UCSD-AML1 (cell line): ENCODE data around the gene VLDLR.
A peak's percentile ranks its signal among the peaks of the same experiment; 100 is the strongest.

Experiments used
- DNase-seq: peaks from one replicate; lab custom pipeline; 2025; ENCODE audit not compliant: unreplicated experiment; lab: John Stamatoyannopoulos, UW

VLDLR gene

DNA sequence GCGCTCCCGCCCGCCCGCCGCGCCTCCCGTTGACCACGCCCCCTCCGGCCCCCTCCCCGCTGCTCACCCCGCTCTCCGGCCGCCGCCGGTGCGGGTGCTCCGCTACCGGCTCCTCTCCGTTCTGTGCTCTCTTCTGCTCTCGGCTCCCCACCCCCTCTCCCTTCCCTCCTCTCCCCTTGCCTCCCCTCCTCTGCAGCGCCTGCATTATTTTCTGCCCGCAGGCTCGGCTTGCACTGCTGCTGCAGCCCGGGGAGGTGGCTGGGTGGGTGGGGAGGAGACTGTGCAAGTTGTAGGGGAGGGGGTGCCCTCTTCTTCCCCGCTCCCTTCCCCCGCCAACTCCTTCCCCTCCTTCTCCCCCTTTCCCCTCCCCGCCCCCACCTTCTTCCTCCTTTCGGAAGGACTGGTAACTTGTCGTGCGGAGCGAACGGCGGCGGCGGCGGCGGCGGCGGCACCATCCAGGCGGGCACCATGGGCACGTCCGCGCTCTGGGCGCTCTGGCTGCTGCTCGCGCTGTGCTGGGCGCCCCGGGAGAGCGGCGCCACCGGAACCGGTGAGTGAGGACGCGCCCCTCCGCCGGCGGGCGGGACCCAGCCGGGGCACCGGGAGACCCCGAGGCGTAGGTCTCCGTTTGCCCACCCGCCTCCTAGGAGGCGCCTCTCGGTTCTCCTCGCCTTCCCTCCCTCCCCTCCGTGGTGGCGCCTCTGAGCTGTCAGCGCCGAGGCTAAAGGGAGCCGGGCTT, at the start of gene VLDLR:
Gene VLDLR (plus strand): TSS at position 66 of the 739 bp plus-strand sequence. CDS start 403 bp downstream, at position 469.
- DNase-seq, result peak; percentile 74

DNA sequence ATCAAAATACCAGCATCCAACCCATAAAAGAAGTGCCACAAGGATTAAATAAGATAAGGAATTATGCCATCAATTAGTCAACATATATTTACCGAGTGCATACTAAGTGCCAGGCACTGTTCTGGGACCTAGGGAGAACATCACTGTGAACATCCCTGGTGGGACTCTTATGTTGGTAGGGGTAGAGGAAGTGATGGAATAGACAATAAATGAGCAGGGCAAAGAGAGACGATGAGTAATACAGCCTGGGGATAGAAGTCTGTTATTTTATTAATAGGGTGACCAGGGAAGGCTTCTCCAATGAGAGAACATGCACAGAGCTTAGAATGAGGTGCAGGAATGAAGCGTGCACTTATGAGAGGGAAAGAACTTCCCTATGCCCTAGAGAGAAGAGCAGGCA, 47.4 kb upstream of the VLDLR start:
- DNase-seq, result no peak

DNA sequence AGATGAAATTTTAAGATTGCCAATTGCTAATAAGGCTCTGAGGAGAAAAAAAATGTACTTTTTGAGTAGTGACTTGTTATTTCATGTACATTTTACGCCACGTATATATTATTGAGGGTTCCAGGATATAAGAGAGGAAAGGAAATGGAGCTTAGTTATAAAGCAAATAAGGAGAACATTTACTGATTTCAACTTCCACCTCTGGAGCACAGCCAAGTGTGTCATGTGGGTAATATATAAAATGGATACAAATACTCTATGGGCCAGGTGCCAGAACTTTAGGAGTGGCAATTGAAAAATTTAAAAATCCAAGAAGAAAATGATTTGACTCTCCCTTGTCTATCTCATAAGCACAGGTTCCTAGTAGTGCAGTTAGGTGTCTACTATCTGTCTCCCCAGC, 45.0 kb upstream of the VLDLR start:
- no peak for DNase-seq

DNA sequence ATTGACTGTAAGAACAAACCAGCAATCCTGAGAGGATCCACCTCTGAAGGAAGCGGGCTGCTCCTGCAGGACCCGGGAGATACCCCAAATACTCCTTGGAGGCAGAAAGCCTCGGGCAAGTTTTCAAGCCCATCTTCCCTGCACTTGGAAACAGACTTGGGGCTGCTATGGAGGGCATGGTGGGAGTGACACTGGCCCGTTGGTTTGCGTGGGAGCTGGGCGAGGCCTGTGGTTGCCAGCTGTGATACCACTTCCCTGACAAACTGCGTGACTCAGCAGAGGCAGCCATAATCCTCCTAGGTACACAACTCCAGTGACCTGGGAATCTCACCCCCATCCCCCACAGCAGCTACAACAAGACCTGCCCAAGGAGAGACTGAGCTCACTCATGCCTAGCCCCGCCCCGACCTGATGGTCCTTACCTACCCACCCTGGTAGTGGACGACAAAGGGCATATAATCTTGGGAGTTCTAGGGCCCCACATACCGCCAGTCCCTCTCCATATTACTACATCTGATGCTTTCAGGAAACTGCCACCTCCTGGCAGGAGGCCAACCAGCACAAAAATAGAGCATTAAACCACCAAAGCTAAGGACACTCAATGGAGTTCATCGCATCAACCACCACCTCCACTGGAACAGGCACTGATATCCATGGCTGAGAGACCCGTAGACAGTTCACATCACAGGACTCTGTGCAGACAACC, 38.1 kb upstream of the VLDLR start:
- DNase-seq, result peak; percentile 33

DNA sequence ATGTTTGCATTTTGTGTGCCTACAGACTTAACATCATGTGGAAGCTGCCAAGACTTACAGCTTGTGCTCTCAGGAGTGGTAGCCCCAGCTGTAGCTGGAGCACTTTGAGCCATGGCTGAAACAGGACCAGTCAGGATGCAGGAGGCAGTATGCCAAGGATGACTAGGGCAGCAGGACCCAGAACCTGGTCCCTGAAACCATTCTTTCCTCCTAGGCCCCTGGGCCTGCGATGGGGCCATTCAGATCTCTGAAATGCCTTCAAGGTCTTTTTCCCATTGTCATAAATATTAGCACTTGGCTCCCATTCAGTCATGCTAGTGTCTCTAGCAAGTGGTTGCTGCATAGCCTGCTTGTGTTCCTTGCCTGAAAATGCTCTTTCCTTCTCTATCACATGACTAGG, 29.6 kb upstream of the VLDLR start:
- no peak for DNase-seq

DNA sequence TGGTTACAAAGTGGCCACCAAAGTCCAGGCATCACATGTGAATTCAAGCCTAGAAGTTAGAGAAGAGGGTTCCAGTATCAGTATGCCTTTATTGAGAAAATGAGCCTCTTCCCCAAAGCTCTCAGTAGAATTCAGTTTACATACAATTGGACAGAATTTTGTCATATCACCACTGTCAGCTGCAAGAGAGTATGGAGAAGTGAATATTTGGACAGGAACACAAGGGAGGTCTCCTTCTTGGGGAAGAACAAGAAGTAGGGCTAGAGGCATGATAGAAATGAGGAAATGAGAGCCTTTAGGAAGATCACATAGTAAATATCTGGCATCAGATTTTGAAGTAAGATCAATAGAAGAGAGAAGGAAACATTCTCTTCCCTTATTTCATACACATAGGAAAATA, 27.8 kb upstream of the VLDLR start:
- DNase-seq, result no peak

DNA sequence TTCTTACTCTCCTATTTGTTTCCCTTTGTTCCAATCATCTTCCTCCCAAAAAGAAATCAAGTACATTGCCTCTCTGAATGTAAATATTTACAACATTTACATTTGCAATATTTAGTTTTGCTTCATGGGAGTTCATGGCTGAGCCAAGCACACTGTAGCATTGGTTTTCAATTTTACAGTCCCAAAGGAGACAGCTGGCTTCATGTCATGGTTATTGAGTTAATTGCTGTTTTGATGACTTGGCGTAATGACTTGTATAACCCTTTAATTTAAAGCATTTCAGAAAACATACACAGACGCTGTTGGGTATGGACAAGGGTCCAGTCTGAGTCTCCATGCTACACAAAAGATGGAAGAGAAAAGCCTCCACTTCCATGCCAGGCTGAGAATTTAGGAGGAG, 25.6 kb upstream of the VLDLR start:
- no peak for DNase-seq

DNA sequence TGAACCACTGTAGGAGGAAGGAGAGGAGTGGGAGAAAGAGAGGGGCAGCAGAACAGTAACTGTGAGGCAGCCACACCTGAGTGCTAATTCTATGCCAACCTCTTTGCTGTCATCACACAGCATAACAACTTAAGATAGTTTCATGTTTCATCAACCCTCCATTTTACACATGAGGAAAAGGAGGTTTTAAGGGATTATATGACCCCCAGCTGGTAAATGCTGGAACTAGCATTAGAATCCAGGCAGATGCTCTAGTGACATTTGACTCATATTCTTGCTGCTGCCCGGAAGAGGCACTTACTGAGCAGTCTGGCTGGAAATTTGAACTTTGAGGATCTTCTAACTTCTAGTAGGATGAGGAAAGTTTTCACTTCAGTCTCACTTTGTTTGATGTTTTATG, 24.1 kb upstream of the VLDLR start:
- DNase-seq, result no peak

DNA sequence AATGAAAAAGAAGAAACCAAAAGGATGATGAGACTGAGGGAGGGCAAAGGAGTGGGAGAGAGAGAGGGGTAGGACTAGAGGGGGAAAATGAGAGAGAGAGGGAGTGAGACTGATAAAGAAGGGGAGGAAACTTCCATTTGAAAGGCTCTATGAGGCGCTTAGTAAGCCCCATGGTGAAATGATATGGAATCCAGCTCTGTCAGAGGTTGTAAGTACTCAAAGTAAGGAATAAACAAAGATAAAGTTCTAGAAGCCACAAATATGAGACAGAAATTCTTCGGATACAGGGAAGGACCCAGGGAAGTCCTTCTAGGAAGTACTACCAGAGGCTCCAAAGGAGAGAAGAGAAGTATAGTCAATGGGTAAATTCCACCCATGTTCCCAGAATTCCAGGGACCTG, 21.7 kb upstream of the VLDLR start:
- DNase-seq, result no peak

DNA sequence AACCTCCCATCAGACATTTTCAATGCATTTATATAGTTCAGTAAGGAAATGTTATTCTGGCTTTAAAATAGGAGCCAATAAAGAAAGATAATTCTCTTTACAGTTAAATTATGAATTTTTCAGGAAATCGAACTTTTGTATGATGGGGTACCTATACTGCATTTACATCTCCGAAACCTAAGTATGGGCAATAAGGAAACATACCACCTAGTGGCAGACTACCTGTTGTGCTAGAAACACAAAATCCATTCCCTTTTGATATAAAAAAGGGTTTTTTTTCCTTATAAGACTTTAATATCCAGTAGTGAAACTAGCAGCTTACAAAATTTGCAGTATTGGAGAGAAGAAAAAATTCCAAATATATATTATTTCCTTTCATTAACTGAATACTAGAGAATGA, 21.3 kb upstream of the VLDLR start:
- DNase-seq, result no peak

DNA sequence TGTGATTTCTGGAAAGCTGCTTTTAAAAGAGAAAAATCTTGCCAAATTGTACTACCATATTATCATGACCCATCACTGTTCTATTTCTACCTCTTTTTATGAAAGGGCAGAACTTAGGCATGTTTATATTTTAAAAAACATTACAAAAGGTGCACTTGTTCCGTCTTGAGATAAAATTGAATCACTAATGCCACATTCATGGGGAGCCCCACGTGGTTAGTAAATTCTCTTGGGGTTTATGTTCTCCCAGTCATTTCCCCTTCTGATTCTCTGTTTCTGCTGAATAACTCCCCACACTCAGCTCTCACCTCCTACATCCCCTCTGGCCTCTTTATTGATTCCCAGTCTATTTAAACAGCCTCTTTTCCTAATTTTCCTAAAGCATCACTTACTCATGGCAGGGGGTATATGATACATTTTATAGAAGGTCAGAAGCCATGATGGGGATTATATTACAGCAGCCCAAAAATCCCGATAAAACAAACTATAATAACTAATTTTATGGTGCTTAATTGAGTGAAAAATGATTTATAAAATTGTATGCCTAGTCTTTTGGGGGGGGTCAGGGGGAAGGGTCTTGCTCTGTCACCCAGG, 19.7 kb upstream of the VLDLR start:
- no peak for DNase-seq

DNA sequence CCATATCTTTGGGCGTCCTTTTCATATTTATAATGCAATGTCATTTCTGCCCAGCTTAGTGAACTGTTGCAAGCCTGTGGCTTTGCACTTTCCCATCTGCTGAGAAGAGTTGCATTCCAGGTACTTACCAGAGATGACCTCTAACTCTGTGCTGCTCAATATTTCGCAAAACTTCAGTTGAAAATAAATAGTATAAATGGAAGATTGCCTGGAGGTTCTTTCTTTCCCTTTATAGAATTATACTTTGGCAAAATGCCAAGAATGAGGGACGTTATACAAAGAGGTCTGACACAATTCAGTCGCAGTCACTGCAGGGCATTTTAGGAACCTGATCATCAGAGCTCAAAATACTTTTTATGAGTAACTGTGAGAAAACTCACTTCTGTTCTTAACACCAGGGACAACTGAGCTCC, 18.9 kb upstream of the VLDLR start:
- DNase-seq, result no peak

DNA sequence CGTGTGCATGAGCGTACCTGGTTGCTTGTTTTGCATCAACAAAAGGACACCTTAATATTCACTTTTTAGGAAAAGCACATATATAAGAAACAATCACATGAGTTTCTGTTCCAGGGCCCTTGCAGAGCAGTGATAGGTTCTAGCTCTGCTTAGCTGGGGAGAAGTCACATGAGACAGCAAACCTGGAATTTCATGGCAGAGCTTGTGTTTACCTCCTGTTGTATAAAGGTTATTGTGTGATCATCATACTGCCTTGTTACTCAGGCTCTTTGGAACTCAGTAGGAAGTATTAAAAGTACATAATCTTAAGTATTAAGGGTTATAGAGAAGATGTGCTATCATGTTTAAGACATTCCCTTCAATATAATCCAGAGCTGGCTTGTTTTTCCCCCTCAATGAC, 18.0 kb upstream of the VLDLR start:
- no peak for DNase-seq

DNA sequence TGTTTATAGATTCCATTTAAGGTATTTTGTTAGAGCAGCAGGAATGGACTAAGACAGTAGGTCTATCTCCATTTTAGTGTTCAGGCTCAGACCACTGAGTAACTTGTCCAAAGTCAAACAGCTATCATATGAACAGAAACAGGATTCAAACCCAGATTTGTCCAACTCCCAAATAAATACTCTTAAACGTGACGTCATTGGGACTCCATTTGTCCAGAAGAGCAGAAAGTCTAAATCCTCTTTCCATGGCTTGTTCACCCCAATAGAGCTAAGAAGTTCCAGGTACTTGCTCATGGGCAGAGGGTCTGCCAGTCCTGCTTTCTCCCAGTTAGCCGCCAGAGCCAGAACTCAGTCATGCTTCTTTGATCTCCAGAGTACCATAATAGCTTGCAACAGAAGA, 16.3 kb upstream of the VLDLR start:
- no peak for DNase-seq

DNA sequence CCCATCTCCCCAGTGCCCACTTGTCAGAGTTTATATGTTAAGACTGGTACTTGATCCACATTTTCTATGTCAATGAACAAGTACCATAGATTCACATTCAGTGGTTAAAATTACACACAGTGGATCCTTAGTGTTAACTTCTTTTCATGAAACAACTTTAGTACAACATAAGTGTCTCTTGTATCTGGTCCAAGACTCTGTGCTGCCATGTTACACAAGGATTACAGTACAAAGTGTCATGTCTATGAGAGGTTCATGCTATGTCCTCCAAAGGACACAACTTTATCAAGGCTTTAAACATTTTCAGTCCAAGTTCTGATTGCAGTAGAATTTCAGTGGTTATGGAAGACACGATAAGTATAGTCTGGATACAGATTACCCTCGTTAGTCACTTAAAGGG, 13.3 kb upstream of the VLDLR start:
- DNase-seq, result no peak

DNA sequence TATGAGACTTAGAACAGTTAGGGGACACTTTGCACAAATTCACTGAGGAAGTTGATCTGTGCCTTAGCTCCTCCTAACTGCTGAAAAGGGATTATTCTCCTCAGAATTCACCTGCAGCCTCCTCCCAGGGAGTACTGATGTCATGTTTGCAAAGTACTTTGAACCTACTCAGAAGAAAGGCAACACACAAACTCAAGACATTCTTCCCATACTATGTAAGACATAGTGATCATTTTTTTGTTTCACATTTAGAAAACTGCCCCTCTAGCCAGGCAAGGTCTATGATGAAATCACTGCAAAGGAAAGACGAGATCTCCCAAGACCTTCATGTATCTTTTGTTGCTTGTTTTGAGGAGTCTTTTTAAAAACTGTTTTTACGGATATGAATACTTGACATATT, 10.6 kb upstream of the VLDLR start:
- no peak for DNase-seq

DNA sequence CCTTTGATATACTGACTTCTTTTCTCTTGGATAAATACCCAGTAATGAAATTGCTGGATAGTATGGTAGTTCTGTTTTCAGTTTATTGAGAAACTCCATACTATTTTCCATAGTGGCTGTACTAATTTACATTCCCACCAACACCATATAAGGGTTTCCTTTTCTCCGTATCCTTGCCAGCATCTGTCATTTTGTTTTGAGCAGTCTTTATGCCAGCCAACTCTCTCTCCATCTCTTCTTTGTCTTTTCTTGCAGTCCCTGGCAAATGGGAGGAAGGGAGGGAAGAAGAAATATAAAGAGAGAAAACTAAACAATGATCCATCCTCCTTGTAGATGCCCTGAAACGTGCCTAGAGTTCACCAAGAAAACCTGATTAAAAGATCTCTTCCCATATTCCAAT, 9.6 kb upstream of the VLDLR start:
- no peak for DNase-seq

DNA sequence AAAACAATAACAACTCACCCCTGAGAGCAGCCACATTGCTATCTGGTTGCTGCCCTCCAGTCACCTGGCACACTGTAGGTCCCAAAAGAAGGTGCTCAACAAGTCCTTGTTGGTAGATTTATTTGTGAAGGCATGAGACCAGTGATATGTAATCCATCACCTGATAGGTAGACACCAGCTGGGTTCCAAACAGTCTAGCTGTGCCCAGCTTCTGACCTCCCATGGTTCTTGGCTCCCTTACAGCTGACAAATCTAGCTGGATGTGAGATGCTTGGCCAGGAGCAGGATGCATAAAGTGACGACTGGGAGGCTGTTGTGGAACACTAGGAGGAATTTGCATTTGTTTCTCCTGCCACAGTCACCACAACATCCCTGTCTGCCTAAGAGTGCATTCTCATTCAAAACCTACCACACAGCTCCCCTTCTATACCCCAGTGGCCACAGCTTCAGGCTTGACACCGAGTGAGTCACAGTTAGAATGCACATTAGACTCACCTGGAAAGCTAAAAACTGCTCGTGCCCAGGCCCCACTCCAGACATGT, 7.8 kb upstream of the VLDLR start:
- no peak for DNase-seq

DNA sequence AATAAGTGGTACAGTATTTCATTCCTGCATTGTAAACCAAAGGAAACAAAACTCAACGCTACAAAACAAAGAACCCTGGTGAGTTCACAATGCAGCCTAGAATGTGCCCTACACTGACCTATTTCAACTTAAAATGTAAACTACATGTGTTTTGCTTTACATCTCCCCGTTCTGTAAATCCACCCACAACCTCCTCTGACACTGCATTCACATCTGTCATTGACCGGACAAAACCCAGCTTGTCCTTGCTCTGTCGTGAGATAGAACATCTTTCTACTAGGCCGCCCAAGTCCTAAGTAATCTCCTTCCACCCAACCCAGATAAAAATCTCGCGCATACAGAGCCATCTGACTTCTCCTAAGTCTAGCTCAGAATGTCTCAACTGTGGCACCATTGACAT, 6.1 kb upstream of the VLDLR start:
- DNase-seq, result no peak

DNA sequence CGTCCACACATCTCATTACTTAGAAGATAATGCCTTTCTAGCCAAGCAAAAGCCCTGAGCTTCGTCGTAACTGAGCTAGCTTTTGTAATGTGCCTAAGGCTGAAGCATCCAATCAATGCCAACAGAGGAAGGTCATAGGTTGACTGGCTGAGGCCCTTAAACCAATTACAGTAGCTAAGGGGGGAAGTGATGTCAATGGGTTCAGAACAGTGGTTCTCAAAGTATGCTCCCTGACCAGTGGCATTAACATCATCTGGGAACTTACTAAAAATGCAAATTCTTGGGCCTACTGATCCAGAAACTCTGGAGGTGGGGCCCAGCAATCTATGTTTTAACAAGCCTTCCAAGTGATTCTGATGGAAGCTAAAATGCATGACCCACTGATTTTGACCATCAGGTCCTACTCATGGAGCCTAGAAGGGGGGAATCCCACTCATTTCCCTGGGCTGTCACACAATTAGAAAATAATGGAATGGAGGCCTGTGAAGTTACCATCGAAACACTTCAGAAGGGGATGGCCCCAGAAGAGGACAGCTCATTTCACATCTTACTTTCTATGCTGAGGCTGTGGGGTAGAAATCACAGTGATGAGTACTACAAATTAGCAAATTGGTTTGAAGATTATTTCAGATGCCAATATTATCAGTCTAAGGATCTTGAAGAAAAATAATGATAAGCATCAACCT, 4.8 kb upstream of the VLDLR start:
- DNase-seq, result no peak

DNA sequence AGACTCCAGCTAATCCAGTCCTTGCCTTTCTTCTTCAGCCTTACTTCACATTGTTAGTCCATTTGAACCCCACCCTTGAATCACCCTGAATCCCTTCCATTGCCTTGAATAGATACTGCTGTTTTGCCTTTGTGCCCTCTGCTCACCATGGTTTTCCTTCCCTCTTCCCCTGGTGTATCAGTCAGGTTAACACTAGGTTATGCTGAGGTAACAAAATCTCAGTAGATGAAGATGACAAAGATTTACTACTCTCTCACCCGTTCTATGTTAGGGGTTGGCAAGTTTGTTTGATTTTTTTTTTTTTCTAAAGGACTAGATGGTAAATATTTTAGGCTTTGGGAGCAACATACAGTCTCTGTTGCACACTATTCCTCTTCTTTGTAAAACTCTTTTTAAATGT, 3.3 kb upstream of the VLDLR start:
- DNase-seq, result no peak
